OCI-LY1 (cell line): ENCODE measurements around the gene CRISPLD2.

Source experiments
- H2AFZ ChIP-seq: fragments of 200-600 bp; sonication (generic), shearing (Covaris generic); 2 replicates; pipeline ENCODE4 v1.6.0; 2014; ENCODE audit warnings: antibody characterized with exemption, mild to moderate bottlenecking, low read length
- H3F3A ChIP-seq: fragments of 200-600 bp; sonication (generic), shearing (Covaris generic); 2 replicates; pipeline ENCODE4 v1.6.0; 2014; ENCODE audit warnings: mild to moderate bottlenecking, antibody characterized with exemption, low read length, moderate library complexity; ENCODE audit not compliant: insufficient read depth
- H3K27ac ChIP-seq: fragments of 200-600 bp; sonication (generic); 2 replicates; pipeline ENCODE4 v1.5.1; 2014; ENCODE audit warnings: low read length, mixed run types, mild to moderate bottlenecking, low read depth; ENCODE audit not compliant: poor library complexity, severe bottlenecking
- H3K27me3 ChIP-seq: fragments of 200-600 bp; sonication (generic); 2 replicates; pipeline ENCODE4 v1.6.0; 2014; ENCODE audit warnings: antibody characterized with exemption, mild to moderate bottlenecking, low read length, moderate library complexity; ENCODE audit not compliant: insufficient read depth
- H3K36me3 ChIP-seq: fragments of 200-600 bp; sonication (generic); 2 replicates; pipeline ENCODE4 v1.6.1; 2014; ENCODE audit warnings: mild to moderate bottlenecking, antibody characterized with exemption, low read length, moderate library complexity, mixed read lengths; ENCODE audit not compliant: insufficient read depth
- H3K4me1 ChIP-seq: fragments of 200-600 bp; sonication (generic); 2 replicates; pipeline ENCODE4 v1.5.1; 2014; ENCODE audit warnings: mild to moderate bottlenecking, low read length, moderate library complexity; ENCODE audit not compliant: insufficient read depth, severe bottlenecking
- H3K4me2 ChIP-seq: fragments of 200-600 bp; sonication (generic), shearing (Covaris generic); 2 replicates; pipeline ENCODE4 v1.6.1; 2014; ENCODE audit warnings: low read length
- H3K4me3 ChIP-seq: fragments of 200-600 bp; sonication (generic); 2 replicates; pipeline ENCODE4 v1.5.1; 2014; ENCODE audit warnings: low read length, low read depth, mild to moderate bottlenecking, mixed read lengths; ENCODE audit not compliant: poor library complexity, severe bottlenecking
- H3K79me2 ChIP-seq: fragments of 200-600 bp; shearing (Covaris generic); 2 replicates; pipeline ENCODE4 v1.6.1; 2016; ENCODE audit warnings: mixed run types, low read length, mixed read lengths; ENCODE audit not compliant: insufficient read depth
- H3K9ac ChIP-seq: fragments of 200-600 bp; sonication (generic), shearing (Covaris generic); 2 replicates; pipeline ENCODE4 v1.6.1; 2014; ENCODE audit warnings: mild to moderate bottlenecking, low read length, mixed read lengths
- H3K9me2 ChIP-seq: fragments of 200-600 bp; sonication (generic), shearing (Covaris generic); 2 replicates; pipeline ENCODE4 v1.6.1; 2014; ENCODE audit warnings: low read depth, mild to moderate bottlenecking, low read length, mixed read lengths
- H3K9me3 ChIP-seq: fragments of 200-600 bp; shearing (Covaris generic); 2 replicates; pipeline ENCODE4 v1.6.1; 2014; ENCODE audit warnings: low read length, mixed read lengths
- H4K20me1 ChIP-seq: fragments of 200-600 bp; sonication (generic), shearing (Covaris generic); 2 replicates; pipeline ENCODE4 v1.6.0; 2016; ENCODE audit warnings: mild to moderate bottlenecking, low read length; ENCODE audit not compliant: insufficient read depth
- CTCF ChIP-seq: fragments of 200-600 bp; sonication (generic), shearing (Covaris generic); IDR thresholded peaks from 2 replicates; pipeline ENCODE4 v1.5.1; 2017; ENCODE audit warnings: mild to moderate bottlenecking, antibody characterized with exemption, low read length, moderate library complexity, mixed read lengths
- EZH2 ChIP-seq: fragments of 200-600 bp; sonication (generic), shearing (Covaris generic); IDR thresholded peaks from 2 replicates; pipeline ENCODE4 v1.8.0; 2017; ENCODE audit warnings: borderline replicate concordance, mixed run types, mild to moderate bottlenecking, antibody characterized with exemption, low read length, moderate library complexity, mixed read lengths

The CRISPLD2 gene

DNA sequence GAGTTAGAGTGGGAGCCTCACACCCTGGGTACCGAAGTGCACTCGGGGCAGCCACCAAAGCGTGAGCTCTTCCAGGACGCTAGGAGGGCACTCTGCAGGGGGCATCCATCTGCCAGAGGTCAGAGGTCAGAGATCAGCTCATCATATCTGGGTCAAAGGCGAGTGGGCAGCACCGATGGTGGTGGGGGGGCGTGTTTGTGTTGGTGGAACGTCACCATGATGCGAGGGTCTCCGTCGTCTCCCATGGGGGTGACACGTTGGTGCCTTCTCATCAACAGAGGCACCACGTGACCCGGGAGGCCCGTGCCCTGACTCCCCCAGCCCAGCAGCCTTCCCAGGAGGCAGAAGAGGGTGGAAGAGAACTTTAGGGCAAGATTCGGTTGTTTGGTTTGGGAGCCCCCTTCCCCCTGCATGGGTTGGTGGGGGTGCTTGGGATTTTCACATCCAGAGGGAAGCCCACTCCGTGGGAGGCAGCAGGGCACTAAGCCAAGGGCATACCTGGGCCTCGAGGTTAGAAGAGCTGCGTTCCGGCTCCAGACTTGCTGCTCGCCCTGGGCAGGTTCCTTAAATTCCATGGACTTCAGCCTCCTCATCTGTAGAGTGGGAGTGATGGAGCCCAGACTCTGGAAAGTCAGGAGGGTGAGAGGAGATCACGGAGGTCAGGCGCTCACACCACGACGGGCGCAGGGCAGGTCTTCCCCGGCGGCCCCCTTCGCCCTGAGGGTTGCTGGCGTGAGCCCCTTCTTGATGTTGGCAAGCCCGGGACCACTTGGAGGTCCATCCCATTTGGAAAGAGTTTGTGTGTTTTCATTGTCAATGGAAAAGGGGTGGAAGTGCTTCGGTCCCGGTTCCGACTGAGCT lies 14.0 kb downstream of the CRISPLD2 start:
- H3K27me3 ChIP-seq: peaks cover 14% of the 10 kb centered on the region; the same call in 1 of the 2 replicates
- H4K20me1 ChIP-seq: no peaks in the 10 kb centered on the region
- H3K27ac ChIP-seq: no peak overlapping the region
- no peak overlapping the region for H2AFZ ChIP-seq
- no peak overlapping the region for H3K9ac ChIP-seq
- H3F3A ChIP-seq: no peaks in the 10 kb centered on the region
- no peaks in the 10 kb centered on the region for H3K79me2 ChIP-seq
- no peaks in the 10 kb centered on the region for H3K36me3 ChIP-seq
- H3K4me1 ChIP-seq: no peaks in the 10 kb centered on the region
- no peak for TF ChIP-seq CTCF
- no peak for TF ChIP-seq EZH2
- no peak overlapping the region for H3K4me3 ChIP-seq
- no peaks in the 10 kb centered on the region for H3K9me3 ChIP-seq
- H3K9me2 ChIP-seq: no peaks in the 10 kb centered on the region
- no peak overlapping the region for H3K4me2 ChIP-seq

GRCh38 chr16:84834403-84834772 lies 14.6 kb downstream of the CRISPLD2 start:
- Histone ChIP-seq H3K79me2 (no peaks in the 10 kb centered on the region), H3F3A (no peaks in the 10 kb centered on the region), H4K20me1 (no peaks in the 10 kb centered on the region), H2AFZ (no peak overlapping the region), H3K27me3 (peaks cover 14% of the 10 kb centered on the region; the same call in 1 of the 2 replicates), H3K27ac (no peak overlapping the region), H3K4me2 (no peak overlapping the region), H3K4me1 (no peaks in the 10 kb centered on the region), H3K9me3 (no peaks in the 10 kb centered on the region), H3K9ac (no peak overlapping the region), H3K9me2 (no peaks in the 10 kb centered on the region), H3K36me3 (no peaks in the 10 kb centered on the region), H3K4me3 (no peak overlapping the region)
- TF ChIP-seq CTCF (no peak), EZH2 (no peak)

DNA sequence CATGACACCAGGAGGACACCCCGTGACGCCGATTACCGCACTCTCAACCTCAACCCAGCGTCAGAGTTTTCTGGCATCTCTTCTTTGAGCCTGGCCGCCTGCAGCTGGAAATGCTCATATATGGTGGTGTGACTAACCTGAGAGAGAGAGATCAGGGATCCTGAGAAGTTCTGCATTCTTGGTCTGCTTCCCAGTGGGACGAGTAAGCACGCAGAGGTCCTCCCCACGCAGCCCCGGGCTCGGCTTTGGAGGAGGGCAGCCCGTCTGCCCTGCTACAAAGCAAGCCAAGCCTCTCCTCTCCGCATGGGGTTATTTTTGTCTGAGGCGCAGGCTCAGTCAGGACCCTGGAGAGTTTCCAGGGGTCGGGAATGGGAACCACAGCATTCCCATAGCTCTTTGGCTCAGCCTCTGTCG lies 16.5 kb downstream of the CRISPLD2 start:
- Histone ChIP-seq H4K20me1 (no peaks in the 10 kb centered on the region), H3K27me3 (peaks cover 8% of the 10 kb centered on the region; the same call in 1 of the 2 replicates), H3K79me2 (no peaks in the 10 kb centered on the region), H3K27ac (no peak overlapping the region), H3K4me1 (no peaks in the 10 kb centered on the region), H3K4me2 (no peak overlapping the region), H3F3A (no peaks in the 10 kb centered on the region), H3K4me3 (no peak overlapping the region), H3K9me3 (no peaks in the 10 kb centered on the region), H3K9me2 (no peaks in the 10 kb centered on the region), H2AFZ (no peak overlapping the region), H3K36me3 (no peaks in the 10 kb centered on the region), H3K9ac (no peak overlapping the region)
- TF ChIP-seq CTCF: no peak
- TF ChIP-seq EZH2: no peak
